Heart left ventricle (tissue), 16 donors: ENCODE data around the gene NNAT. TPM values are rescaled to one million over a fixed set of nuclear protein-coding genes. Genes with fewer than 3 reads are reported as not detected.

Experiments
- ATAC-seq, 4 donors: fragments of 200-7000 bp; cut with Tn5 transposase; one replicate each; pipeline ENCODE4 v1.9.1; 2020 to 2022; ENCODE audit warnings: moderate library complexity in 4 of 4, mild to moderate bottlenecking in 3 of 4, moderate number of reproducible peaks in 1 of 4
- DNase-seq, 5 donors: peaks; one replicate each; pipeline ENCODE4 v3.0.0-alpha.2; 2020
- H3K27ac ChIP-seq, 12 donors: fragments of 200-600 bp; sonication (generic) in 4 of 12; one replicate each; pipeline versions ENCODE4 v1.5.0 to v1.8.0; 2016 to 2022; ENCODE audit warnings: mild to moderate bottlenecking in 2 of 12
- H3K27me3 ChIP-seq, 9 donors: fragments of 200-600 bp; sonication (generic) in 2 of 9; one replicate each; pipeline versions ENCODE4 v1.5.1 to v1.8.0; 2016 to 2022; ENCODE audit warnings: mild to moderate bottlenecking in 3 of 9
- H3K36me3 ChIP-seq, 9 donors: fragments of 200-600 bp; sonication (generic) in 2 of 9; one replicate each; pipeline versions ENCODE4 v1.5.0 to v1.8.0; 2018 to 2022; ENCODE audit warnings: mild to moderate bottlenecking in 2 of 9
- H3K4me1 ChIP-seq, 12 donors: fragments of 200-600 bp; sonication (generic) in 4 of 12; one replicate each; pipeline versions ENCODE4 v1.5.0 to v1.8.0; 2016 to 2022; ENCODE audit warnings: mild to moderate bottlenecking in 3 of 12
- H3K4me3 ChIP-seq, 12 donors: fragments of 200-600 bp; sonication (generic) in 4 of 12; one replicate each; pipeline versions ENCODE4 v1.5.0 to v1.8.0; 2017 to 2022; ENCODE audit warnings: mild to moderate bottlenecking in 9 of 12, moderate library complexity in 4 of 12
- H3K9me3 ChIP-seq, 12 donors: fragments of 200-600 bp; sonication (generic) in 4 of 12; one replicate each; pipeline versions ENCODE4 v1.5.0 to v1.8.0; 2016 to 2022; ENCODE audit warnings: mild to moderate bottlenecking in 1 of 12
- POLR2A ChIP-seq, 2 donors: fragments of 450-650 bp; IDR thresholded peaks; one replicate each; pipeline ENCODE4 v1.6.1; 2017; ENCODE audit warnings: antibody characterized with exemption in 2 of 2, mild to moderate bottlenecking in 2 of 2, moderate library complexity in 2 of 2
- WGBS, 4 donors: extraction: QIAGEN DNeasy Blood & Tissue Kit in 2 of 4; methylation state at CpG; one replicate each; pipeline versions ENCODE4 v1.1.5 to v1.1.7; 2013 to 2018; 5-methylcytosine and 5-hydroxymethylcytosine counted together
- intact Hi-C, 10 donors: fragments of 100-400 bp; cut with DNase I; formaldehyde crosslinking; loops; one replicate each; pipeline versions ENCODE4 v1.11.1 to v1.14.2; 2022
- polyA plus RNA-seq, 2 donors: library from polyadenylated mRNA; stranded (reverse); fragments of 200-250 nt; gene quantifications; one replicate each; pipeline ENCODE4 v1.2.3, GENCODE V29; 2013
- total RNA-seq, 9 donors: library from RNA; depleted of rRNA in 2 of 9; stranded (reverse); fragments of >200 nt in 2 of 9; fragmentation: NEBNext Ultra II Directional in 3 of 9; extraction: Animal tissue kit (Norgen Biotek cat#: 25700) in 3 of 9; gene quantifications; one replicate each; pipeline versions ENCODE4 v1.1.0 to v1.2.4, GENCODE V29; 2016 to 2023
- TF ChIP-seq, protein P1 (sequence below), 12 donors: fragments of 200-600 bp; sonication (generic) in 4 of 12; IDR thresholded peaks; one replicate each; pipeline versions ENCODE4 v1.5.0 to v1.8.0; 2018 to 2022; ENCODE audit warnings: antibody characterized with exemption in 12 of 12, mild to moderate bottlenecking in 5 of 12
- donor health status: ischemic (EF 13 %, LVEDD 7.1; RV severe dilation, severe dysfunction).
- donor health status: healthy with polysubstance abuse.
- donor health status: DM: no; HTN: yes; CAD: no.
- donor health status: DM: no; HTN: no; CAD: no.
- donor health status: ischemic (EF 25% LVEDD 6.9; RV normal size, moderate dysfunction).
- donor health status: ischemic (EF 25% LVEDD 5.7; RV mildly dilated, moderate dysfunction).
- donor health status: healthy.
- donor health status: DM: yes; HTN: yes; CAD: no.
- donor health status: ischemic (EF 35%, LVEDD 5.7; RV mildly dilated, moderate dysfunction).
- donor health status: nonischemic (EF 11% LVEDD 7.7; RV severe dilation, severe dysfunction).
- donor health status: DM: yes; HTN: yes; CAD: no.
- donor health status: PGD.
- donor health status: ischemic (EF 29% LVEDD 5.4; RV normal size, mild dysfunction).
- donor health status: nonischemic (EF 23%, LVEDD 6.1; RV moderate dilation, normal function).

NNAT gene
- total and polyA plus RNA-seq, 11 donors = 0.23 to 4.6 (median 0.57) TPM; not detected in 5

DNA sequence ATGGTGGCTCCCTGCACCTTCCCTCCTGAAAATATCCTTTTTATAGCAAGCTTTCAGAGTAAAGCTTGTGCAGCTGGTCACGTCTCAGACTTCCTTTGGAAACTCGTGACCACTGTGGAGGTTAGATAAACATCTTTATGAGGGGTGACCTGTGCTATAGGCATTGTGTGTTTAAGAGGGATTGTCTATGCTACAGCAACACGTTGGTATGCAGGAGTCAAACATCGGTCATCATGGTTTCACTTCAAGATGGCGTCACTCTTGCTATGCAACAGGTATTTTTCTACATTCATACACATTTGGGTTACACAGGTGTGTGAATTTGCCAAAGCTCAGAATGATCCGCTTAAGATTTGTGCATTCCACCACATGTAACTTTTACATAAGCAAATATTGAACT, 21.2 kb downstream of the NNAT start:
- intact Hi-C loops = no loop called here
- TF ChIP-seq, protein P1, sequence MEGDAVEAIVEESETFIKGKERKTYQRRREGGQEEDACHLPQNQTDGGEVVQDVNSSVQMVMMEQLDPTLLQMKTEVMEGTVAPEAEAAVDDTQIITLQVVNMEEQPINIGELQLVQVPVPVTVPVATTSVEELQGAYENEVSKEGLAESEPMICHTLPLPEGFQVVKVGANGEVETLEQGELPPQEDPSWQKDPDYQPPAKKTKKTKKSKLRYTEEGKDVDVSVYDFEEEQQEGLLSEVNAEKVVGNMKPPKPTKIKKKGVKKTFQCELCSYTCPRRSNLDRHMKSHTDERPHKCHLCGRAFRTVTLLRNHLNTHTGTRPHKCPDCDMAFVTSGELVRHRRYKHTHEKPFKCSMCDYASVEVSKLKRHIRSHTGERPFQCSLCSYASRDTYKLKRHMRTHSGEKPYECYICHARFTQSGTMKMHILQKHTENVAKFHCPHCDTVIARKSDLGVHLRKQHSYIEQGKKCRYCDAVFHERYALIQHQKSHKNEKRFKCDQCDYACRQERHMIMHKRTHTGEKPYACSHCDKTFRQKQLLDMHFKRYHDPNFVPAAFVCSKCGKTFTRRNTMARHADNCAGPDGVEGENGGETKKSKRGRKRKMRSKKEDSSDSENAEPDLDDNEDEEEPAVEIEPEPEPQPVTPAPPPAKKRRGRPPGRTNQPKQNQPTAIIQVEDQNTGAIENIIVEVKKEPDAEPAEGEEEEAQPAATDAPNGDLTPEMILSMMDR (IDR thresholded peaks at IDR 0.05) = no peak
- no peak for TF ChIP-seq POLR2A (IDR thresholded peaks at IDR 0.05)
- 63 to 73% (median 67%) methylated on average over 6 of the region's 6 CpGs for WGBS, 4 donors
- H3K9me3 ChIP-seq = no peaks in the 10 kb centered on the region
- no peak for DNase-seq
- no peaks in the 10 kb centered on the region for H3K36me3 ChIP-seq
- no peak for ATAC-seq
- H3K4me1 ChIP-seq = no peaks in the 10 kb centered on the region
- no peak overlapping the region for H3K27ac ChIP-seq
- peaks cover 0 to 9% (median 0%) of the 10 kb centered on the region in 9 donors for H3K27me3 ChIP-seq
- no peak overlapping the region for H3K4me3 ChIP-seq

DNA sequence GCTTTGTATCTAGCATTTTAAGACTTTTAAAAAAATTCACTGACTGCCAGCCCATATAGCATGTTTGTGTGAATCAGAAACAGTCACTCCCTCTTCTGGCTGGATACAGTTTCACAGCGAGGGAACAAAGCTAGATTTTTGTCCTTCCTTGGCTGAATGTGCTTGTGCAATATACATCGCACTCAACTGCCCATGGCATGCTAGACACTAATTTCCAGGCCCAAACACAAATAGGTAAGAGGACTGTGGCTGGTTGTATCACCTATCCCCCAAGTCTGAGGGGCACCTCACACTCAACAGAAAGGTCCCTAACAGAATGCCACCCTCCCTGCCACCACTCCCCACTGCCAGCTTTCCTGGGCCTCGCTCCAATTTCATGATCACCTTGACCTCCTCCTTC, 22.8 kb downstream of the NNAT start:
- intact Hi-C loops = no loop called here
- Histone ChIP-seq H3K27me3 (peaks cover 0 to 9% (median 0%) of the 10 kb centered on the region in 9 donors), H3K9me3 (no peaks in the 10 kb centered on the region), H3K36me3 (no peaks in the 10 kb centered on the region), H3K4me1 (no peaks in the 10 kb centered on the region), H3K4me3 (no peak overlapping the region), H3K27ac (no peak overlapping the region)
- 64 to 72% (median 68%) methylated on average over 3 of the region's 3 CpGs for WGBS, 4 donors
- no peak for DNase-seq
- peak in 1 of 4 donors; percentile 20 for ATAC-seq
- TF ChIP-seq, protein P1 (IDR thresholded peaks at IDR 0.05) = peak in 1 of 12 donors; percentile 12
- no peak for TF ChIP-seq POLR2A (IDR thresholded peaks at IDR 0.05)

DNA sequence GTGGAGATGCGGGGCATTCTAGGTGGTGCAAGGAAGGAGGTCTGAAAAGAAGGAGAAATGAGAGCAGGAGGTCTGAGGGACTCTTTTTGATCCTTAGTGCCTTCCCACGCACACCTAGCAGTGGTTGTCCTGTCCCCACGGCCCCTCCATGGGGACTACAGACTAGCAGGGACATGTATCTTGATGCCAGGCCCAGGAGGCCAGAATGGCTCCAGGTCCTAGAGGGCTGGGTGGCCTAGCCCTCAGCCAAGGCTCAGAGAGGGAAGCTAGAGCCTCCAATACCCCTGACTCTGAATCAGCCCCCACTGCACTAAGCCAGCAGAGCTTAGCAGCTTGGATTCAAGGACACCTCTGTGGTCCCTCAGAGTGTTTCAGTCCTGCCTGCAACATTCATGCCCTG, 23.3 kb downstream of the NNAT start:
- Histone ChIP-seq H3K9me3 (peaks cover 0 to 2% (median 0%) of the 10 kb centered on the region in 12 donors), H3K27ac (no peak overlapping the region), H3K4me1 (no peaks in the 10 kb centered on the region), H3K36me3 (no peaks in the 10 kb centered on the region), H3K27me3 (peaks cover 0 to 9% (median 0%) of the 10 kb centered on the region in 9 donors), H3K4me3 (no peak overlapping the region)
- WGBS, 4 donors = 49 to 65% (median 59%) methylated on average over 3 of the region's 3 CpGs
- TF ChIP-seq POLR2A (IDR thresholded peaks at IDR 0.05) = no peak
- TF ChIP-seq, protein P1 (IDR thresholded peaks at IDR 0.05) = no peak
- intact Hi-C loops = no loop called here
- DNase-seq (no peak), ATAC-seq (no peak)

DNA sequence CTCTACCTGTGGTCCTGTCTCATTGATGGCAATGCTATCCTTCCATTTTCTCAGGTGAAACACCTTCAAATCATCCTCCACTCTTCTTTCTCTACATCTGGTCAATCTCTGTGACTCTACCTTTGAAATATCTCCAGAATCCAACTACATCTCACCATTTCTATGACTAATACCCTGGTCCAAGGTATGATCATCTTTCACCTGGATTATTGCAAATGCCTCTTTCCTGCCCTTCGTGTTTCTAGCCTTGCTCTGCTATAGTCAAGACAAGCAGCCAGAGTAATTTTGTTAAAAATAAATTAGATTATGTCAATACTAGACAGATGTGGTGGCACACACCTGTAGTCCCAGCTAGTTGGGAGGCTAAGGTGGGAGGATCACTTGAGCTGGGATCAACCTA, 24.5 kb downstream of the NNAT start:
- Histone ChIP-seq H3K4me3 (no peak overlapping the region), H3K4me1 (no peaks in the 10 kb centered on the region), H3K27me3 (peaks cover 0 to 9% (median 0%) of the 10 kb centered on the region in 9 donors), H3K9me3 (peaks cover 0 to 6% (median 0%) of the 10 kb centered on the region in 12 donors), H3K27ac (no peak overlapping the region), H3K36me3 (no peaks in the 10 kb centered on the region)
- intact Hi-C loops = no loop called here
- no peak for DNase-seq
- 85 to 94% (median 89%) methylated on average over 1 of the region's 1 CpG for WGBS, 4 donors
- no peak for TF ChIP-seq POLR2A (IDR thresholded peaks at IDR 0.05)
- TF ChIP-seq, protein P1 (IDR thresholded peaks at IDR 0.05) = no peak
- no peak for ATAC-seq
